Activated CD8-positive, alpha-beta memory T cell treated with anti-CD3 and anti-CD28 coated beads, Interleukin-2, amount 50 U/mL, for 4 hours (primary cell): ENCODE results near the gene CXCR5.

Source experiments
- DNase-seq: peaks from one replicate; pipeline ENCODE4 v3.0.0-alpha.2; 2020

The CXCR5 gene

DNA sequence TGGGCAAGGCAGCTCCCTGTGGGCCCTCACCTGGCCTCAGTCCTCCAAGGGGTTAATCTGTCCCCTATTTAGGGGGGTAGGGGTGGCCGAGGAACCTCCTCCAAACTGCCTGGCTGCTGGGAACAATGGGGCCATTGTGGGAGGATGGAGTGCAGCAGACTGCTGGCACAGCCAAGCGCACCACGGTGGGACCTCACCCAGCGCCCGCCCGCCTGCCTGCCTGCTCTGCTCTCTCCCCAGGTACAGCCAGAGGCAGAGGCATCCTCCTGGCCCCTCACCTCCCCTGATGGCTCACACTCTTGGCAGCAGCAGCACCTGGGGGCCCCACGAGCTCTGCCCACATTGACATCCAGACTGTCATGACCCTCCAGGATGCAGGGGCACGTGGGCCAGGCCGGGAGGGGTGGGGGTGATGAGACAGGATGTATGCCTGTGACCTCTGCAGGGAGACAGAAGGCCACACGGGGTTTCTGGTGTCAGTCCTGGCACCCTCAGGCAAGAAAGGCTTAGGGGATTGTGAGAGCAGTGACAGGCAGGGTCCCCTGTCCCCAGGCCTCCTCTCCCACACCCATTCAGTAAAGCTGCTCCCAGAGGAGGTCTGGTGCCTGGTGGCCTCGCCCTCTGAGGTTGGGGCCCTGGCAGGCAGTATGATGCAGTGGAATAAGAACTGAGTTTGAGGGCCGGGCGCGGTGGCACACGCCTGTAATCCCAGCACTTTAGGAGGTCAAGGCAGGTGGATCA is 30.7 kb downstream of the CXCR5 start:
- DNase-seq, result peak; percentile 62

DNA sequence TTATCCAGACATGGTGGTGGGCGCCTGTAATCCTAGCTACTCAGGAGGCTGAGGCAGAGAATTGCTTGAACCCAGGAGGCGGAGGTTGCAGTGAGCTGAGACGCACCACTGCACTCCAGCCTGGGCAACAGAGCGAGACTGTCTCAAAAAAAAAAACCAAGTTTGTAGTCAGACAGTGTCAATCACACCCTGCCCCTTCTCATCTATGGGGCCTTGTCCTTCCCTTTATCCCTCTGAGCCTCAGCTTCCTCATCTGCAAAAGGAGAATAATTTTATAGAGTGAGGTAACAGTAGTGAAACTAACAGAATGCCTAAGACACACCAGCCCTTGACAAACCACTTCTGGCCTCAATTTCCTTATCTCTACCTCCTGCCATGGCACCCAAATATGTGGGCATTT is 31.3 kb downstream of the CXCR5 start:
- no peak for DNase-seq

DNA sequence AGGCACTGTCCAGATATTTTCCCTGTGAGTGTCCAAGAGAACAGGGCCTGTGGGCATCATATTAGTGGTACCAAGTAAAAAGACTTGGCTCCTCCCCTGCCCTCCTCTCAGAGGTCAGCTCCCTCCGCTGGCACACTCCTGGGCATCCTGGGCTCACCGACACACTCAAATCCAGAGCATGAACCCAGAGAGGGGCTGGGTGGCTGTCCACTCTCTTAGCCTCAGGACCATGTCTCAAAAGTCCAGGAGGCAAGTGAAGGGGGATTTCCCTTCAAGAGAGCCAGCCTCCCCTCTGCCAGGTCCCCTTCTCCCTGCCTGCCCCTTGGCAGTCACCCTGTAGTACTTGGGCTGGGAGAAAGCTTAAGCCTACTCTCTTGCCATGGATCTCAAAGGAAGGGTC is 31.7 kb downstream of the CXCR5 start:
- no peak for DNase-seq

DNA sequence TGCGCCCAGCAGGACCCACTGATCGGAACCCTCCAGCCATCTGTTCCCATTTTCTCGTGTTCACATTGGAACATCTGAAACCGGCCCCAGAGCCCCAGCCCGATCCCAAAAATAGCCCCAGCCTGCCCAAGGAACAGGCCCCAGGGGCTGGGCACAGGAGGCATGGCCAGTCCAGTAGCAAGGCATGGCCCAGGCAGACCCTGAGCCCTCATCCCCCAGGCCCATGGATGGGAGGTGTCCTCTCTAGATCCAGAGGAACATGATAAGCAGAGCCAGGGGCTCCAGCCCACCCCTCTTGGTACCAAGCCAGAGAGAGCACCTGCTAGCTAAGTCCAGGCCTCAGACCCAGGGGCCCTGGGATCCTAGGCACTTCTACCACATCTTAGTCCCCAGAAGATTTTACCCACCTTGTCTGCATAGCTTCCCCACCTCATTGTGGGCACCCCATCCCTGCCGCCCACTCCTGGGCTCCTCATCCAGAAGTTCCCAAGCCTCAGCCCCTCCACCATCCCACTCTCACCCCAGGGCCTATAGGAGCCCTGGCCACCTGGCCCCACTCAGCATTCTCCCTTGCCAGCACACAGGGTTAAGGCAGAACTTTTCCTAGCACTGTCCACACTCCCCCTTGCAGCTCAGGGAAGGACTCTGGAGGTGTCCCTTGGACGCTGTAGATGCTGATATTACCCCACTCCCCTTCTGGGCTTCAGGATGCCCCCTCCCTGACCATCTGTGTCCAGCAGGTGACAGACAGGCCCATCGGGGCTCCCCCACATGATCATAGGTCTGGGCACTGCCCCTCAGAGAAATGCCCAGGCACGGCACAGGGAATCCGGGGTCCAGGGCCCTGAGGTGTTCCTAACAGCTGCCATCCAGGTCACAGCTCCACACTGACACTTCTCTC is 32.5 kb downstream of the CXCR5 start:
- DNase-seq, result no peak

DNA sequence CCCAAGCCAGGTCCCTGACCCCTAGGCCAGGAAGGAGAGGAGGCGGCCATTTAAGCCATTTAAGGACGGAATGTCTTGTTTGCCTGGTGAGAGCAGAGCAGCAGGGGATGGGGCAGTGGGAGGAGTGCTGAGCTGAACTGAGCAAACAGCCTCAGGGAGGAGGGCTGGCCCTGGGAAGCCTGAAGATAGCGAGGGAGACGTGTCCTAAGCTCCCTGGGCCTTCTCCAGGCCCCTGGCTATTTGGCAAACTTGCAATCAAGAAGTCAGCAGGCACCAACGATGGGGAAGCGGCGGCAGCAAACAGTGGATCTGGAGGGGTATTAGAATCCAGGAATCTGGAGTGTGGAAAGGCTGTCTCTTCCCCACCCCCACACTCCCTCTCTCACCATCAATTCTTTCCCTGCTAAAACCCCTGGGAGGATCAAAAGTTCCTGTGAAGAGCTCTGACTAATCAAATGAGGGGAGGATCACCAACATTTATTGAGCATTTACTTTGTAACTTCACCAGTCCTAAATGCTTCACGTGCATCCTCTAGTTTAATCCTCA is 33.2 kb downstream of the CXCR5 start:
- no peak for DNase-seq

DNA sequence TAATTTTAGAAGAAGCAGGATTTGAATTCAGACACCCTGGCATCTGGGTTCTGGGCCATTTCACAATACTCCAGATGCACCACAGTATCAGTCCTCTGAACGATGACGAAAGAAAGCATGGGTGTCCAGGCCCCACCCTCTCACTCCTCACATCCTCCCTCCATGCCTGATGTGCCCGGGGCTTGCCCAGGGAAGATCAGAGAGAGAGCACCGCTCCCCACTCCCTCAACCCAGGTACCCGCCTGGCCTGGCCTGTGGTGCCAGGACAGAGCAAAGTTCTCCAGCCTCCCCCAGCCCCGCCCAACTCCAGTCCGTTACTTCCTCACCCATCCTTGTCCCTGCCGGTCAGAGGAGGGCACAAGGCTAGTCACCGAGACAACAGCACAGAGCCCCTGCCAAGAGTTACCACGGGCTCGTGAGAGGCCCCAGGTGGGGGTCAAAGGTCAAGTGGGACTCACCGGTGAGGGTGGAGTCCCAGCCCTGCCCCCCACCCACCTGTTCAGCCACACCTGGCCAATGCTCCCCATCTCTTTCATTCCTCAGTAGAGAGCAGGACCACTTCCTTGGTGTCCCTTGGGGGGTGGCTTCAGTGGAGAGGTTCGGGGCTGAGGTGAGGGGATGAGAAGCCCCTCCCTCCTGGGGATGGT is 33.9 kb downstream of the CXCR5 start:
- DNase-seq, result peak; percentile 50

DNA sequence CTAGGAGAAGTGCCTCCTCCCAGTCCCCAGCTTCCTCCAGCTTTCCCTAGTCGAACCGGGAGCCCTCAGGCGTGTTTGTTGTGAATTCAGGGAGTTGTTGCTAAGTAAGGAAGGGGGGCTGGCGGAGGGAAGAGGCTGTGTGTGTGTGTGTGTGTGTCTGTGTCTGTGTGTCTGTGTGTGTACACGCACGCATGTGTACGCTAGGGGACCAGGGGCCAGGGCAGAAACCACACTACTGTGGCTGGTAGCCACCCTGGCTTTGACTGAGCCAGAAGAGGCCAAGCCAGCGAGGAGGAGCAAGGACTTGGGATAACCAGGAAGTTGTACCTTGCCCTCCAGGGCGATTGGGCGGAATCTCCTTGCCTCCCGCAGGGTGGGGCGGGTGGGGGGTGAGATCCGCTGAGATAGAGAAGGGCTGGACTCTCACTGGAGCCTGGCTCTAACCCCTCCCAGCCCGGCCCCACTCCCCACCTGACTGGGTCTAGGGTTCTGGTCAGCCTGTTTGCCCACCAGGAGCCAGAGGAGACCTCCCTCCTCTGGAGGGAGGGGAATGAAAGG is 34.5 kb downstream of the CXCR5 start:
- no peak for DNase-seq

DNA sequence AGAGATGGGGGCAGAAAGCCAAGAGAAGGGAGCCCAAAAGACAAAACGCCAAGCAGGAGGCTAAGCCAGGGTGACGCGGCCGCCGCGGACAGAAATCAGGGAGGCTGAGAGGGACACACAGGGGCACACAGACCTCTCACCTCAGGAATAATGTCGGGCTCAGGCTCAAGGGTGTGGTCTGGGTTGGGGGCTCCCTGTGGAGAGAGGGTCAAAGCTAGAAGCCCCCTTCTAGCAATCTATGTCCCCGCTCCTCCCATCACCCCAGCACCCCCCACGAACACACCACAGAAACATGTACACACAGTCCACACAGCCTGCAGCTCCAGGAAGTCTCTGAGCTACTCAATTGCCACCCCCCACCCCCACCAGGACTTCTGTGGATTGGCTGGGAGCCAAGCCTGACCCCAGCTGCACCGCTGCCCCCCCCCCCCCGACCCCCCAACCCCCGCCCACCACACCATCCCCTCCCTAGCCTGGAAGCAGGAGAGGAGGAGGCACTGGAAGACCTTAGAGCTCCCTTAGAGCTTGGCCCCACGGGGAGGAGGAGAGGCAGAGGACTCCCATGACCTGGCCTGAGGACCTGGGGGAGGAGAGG is 35.1 kb downstream of the CXCR5 start:
- DNase-seq, result no peak

DNA sequence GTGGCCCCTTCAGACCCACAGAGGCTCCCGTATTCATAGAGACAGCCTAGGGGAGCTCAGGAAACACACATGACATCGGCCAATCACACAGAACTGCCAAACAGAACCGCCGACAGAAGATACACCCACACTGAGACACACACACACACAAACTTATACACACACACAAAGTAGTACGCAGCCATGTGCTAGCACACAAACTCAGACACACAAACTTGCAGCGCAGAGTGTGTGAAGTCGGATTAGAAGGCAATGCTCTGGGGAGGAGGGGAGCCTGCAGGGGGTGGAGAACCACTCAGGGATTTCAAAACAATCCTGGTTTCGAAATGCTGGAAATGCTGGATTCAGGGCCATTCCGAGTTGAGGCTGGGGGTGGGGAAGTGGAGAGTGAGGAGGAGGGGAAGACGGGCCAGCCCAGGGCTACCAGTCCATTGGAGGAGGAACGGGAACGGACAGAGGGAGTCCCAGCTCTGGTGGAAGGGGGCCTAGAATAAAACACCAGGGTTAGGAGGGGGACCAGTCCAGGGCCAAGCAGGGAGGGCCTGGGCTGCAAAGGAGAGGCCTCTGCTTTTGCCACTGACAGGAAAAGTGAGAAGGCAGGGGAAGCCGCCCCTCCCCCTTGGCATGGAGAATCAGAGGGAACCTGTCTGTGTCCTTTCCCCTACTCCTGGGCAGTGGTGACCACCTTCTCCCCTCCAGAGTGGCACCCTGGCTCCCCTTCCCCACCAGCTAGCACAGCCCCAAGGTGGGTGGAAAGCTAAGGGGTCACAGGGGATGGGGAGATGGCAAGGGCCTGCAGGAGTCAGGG is 37.6 kb downstream of the CXCR5 start:
- DNase-seq, result no peak

DNA sequence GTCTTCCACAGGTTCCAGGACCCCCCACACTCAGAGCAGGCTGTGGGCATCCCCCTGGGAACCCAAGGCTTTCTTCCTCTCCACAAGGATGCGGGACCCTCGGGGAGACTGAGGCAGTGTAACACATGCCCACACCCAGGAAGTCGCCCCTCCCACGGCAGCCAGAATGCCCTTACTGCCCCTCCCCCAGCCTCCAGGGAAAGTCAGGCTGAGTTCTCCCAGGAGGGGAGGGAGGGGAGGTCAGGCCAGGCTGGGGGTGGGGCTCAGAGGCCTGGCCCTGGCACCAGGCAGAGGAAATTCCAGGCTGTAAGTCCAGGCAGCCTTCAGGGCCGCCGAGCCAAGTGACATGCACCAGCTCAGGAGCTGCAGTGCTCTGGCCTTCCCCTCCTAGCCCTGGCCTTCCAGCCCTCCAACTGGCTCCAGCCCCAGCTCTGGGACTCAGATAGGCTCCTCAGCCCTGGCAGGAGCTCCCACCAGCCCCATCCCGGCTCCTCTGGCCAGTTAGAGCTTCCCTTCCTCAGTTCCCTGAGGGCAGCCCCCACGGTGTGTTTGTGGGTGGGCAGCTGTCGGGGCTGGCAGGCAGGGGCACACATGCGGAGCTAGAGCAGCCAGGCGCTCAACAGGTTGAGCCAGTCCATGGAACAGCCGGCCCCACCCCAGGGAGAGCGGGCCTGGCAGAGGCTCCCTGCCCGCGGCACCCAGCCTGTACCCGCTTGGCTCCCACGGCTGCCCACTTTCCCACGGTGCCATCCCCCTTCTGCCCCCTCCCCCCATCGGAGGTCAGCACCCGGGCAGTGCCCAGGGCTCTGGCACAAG is 38.4 kb downstream of the CXCR5 start:
- DNase-seq, result no peak

DNA sequence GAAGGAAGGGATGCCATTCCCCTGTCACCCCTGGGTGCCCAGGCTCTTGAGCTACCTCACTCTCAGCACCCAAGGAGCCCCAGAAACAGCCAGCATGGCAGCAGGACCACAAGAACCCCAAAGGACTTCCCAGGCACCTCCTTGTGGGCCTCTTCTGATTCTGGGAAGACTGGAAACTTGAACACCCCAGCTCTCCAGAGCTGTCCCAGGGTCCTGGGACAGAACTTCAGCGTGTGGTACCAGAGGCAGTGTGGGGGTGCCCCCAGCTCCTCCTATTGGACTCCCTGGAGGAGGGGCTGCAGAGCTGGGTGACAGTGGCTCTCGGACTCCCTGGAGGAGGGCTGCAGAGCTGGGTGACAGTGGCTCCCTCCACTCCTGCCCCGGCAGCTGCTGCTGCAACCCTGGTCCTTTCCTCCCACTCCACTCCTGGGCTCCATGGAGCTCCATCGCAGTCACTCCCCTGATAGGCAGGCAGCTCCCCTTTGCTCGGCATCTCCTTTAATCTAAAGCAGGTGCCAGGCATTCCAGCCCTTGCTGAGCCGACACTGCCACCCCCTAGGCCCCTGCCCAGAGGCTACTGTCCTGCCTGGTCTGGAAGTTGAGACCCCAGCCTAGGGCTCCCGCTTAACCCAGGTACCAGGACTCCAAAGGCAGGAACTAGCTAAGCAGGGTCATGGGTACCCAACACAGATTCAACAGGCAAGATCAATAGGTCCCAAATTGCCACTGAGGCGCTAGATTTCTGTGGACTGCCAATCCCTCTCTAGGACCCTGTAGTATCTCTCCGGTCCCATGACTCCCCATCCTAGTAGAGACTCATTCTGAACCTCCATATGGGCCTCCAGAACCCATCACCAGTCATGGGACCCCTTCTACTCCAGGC is 39.3 kb downstream of the CXCR5 start:
- no peak for DNase-seq

DNA sequence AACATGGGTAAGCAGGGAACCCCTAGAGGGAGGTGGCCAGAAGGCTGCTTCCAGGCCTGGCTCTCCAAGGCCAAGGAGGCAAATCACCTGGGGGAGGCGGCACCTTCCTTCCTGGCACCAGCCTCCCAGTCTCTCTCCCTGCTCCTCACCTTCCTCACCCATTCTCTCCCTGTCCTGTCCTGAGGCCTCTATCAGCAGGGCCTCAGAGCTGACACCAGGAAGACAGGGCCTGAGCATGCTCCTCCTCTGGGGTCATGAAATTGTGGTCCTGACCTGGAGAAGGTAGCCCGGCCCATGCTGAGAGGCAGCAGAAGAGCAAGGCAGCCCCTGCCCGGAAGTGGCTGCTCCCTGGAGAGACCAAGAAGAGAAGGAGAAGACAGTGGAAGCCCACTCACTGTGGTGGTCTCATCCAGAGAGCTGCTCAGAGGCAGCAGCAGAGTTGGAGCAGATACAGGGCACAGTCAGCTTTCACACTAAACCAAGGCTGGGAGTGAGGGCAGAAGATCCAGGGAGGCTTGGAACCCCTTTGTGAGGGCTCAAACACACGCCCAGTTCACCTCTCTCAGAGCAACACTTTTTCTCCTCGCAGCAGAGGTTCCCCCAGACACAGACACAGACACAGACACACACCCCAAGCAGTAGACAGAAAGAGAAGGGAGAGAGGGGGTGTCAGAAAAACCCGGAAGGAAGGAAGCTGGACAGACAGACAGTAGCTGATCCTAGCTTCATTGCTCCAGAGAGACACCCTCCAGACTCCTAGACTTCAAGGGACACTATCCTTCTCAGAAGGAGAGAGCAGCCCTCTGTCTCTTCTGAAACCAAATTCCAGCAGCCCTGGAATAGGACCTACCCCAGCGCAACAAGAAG is 40.3 kb downstream of the CXCR5 start:
- DNase-seq, result no peak

DNA sequence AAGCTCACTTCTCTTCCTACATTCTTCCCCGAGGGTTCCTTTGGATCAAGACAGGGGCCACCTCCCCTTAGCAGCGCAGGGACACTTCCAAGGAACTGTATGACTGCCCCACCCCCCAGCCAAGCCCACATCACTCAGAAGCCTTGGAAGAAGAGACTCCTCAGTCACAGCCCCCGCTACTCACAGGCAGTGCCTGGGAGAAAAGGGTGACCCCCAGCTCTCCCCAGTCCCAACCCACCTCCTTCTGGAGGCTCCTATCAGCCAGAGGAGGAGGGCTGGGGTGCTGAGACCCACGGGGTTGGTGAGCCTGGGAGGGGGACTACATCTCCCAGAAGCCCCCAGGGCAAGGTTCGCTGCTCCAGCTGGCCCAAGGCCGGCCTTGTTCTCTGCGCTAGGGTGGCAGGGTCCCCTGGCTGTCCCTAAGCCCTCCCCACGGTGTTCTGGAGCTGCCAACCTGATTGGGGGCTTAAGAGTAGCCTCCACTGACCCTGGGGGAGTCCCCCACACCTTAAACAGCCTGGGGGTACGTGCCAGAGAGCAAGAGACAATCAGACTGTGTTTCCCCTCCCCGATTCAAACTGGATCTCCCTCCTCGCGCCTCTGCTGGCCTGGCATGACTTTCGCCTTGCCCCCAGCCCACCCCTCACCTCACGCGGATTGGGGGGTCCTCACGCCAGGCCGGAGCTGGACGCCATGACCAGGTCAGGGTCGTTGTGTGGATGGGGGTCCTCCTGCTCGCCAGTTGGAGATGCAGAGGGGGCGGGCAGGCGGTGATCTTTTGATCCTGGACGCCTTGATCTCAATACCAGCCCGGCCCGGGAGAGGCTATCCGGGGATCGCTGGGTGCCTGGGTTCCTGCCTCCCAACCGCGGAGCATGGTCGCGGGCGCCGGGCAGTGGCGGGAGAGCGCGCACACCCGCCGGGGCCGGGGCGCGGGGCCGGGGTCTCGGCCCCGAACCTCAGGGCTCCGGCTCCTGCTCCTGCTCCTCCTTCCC is 41.2 kb downstream of the CXCR5 start:
- peak; percentile 54 for DNase-seq

DNA sequence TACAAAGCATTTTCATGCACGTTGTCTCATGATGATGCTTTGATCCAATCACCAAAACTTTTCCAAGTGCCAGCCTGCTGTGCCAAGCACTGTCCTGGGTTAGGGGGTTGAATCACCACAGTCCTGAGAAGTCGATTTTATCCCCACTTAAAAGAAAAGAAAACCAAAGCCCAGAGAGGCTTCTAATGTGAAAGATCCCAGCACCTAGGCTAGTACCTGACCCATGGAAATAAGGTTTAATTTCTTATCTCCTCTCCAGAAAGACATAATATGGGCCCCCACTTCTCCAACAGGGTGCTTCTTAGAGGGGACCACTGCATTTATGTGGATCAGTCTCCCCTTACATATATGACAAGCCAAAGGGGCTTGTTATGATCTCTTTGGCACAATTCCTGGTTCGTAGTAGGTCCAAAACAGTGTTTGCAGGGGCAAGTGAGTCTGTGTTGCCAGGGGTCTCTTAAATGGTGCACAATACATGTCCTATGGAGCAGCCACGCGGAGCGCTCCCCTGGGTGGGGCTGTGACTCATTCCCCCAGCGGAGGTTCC is 43.9 kb downstream of the CXCR5 start:
- no peak for DNase-seq

DNA sequence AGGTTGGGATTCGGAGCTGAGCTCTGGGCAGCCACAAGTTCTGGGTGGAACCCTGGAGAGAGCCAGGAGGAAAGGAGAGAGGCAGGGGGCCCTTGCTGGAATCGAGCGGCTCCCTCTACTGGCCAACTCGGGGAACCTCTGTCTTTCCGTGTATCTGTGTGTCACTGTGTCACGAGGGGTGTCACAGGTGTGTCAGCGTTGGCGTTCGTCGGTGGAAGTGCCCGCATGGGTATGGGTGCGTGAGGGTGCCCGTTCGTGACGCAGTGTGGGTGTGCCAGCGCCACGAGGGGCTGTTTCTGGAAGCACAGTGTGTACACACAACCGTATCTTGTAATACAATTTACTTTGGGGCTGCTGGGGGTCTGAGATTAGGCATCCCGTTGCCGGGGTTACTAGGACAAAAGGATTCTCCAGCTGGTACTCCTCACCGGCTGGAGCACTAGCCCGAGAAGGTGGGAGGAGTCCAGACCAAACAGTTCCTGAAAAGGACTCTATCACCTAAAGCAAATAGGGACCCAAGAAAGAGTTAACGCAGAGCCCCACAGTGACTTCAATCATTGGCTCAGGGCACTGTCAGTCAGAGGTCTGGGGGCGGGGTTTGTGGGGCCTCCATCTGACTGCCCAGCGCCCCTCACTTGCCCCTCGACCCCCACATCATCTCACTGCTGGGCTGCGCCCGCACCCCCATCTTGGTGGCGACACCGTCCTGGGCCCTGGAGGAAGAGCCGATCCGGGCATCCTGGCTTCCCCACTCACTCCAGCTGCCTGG is 44.6 kb downstream of the CXCR5 start:
- DNase-seq, result peak; percentile 91

DNA sequence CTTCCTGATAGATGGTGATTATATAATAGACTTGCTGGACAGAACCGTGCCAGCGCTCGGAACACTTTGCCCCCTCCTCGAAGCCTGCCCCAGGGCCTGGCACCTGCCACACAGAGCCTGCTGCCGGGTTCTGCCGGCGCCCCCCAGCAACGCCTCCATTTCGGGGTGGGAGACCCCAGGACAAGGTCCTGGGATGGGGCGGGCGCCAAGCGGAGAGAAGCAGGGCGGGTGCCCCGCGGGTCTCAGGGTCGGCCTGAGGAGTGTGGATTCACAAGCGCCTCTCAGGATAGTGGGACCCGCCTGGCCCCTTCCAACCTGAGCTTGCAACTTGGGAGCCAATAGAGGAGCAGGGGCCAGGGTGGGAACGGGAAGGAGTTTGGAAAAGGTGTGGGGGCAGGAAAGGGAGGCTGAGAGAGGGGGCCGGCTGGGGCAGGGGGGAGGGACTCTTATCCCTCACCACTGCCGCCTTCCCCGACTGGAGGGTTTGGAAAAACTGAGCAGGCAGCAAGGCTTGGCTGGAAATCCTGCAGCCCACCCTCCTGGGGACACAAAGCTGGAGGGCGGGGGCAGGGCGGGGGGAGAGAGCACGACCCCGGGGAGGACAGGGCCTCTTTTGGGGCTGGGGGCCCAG is 45.3 kb downstream of the CXCR5 start:
- peak; percentile 56 for DNase-seq
